Type B pancreatic cell (in vitro differentiated cells): ENCODE data around the gene PKP3. TPM values are rescaled to one million over a fixed set of nuclear protein-coding genes. Genes with fewer than 3 reads are reported as not detected.
"Not testable (repeated sequence)": the region's sequence is repeated elsewhere in the genome, so short reads cannot be mapped to it uniquely, and the experiment has no call there.

Experiments used
- DNase-seq: peaks from one replicate; pipeline ENCODE4 v3.0.0; 2021; ENCODE audit warnings: mixed read lengths; ENCODE audit not compliant: unreplicated experiment; ENCODE audit errors: extremely low spot score
- H3K27ac Mint-ChIP-seq: 2 replicates; pipeline ENCODE4 v1.8.0; 2021; ENCODE audit warnings: mild to moderate bottlenecking, mixed read lengths
- H3K27me3 Mint-ChIP-seq: 2 replicates; pipeline ENCODE4 v1.8.0; 2021; ENCODE audit warnings: mixed read lengths
- H3K36me3 Mint-ChIP-seq: 2 replicates; pipeline ENCODE4 v1.8.0; 2021; ENCODE audit warnings: mixed read lengths
- H3K4me1 Mint-ChIP-seq: one replicate; pipeline ENCODE4 v1.8.0; 2021; ENCODE audit warnings: mixed read lengths; ENCODE audit not compliant: unreplicated experiment
- H3K4me3 Mint-ChIP-seq: 2 replicates; pipeline ENCODE4 v1.8.0; 2021; ENCODE audit warnings: mild to moderate bottlenecking, mixed read lengths
- H3K9me3 Mint-ChIP-seq: 2 replicates; pipeline ENCODE4 v1.8.0; 2021; ENCODE audit warnings: mixed read lengths
- total RNA-seq: library from RNA; stranded (reverse); gene quantifications from 2 replicates; pipeline ENCODE4 v1.2.1, GENCODE V29; 2021; ENCODE audit warnings: low replicate concordance
- TF ChIP-seq, protein P1 (sequence below): fragments of 200-600 bp; sonication (generic); conservative IDR thresholded peaks from 2 replicates; pipeline ENCODE4 v1.5.0; 2021; ENCODE audit warnings: antibody characterized with exemption, mild to moderate bottlenecking

The PKP3 gene
- total RNA-seq, 1 donor from 2014 or later: 51.6 TPM

DNA sequence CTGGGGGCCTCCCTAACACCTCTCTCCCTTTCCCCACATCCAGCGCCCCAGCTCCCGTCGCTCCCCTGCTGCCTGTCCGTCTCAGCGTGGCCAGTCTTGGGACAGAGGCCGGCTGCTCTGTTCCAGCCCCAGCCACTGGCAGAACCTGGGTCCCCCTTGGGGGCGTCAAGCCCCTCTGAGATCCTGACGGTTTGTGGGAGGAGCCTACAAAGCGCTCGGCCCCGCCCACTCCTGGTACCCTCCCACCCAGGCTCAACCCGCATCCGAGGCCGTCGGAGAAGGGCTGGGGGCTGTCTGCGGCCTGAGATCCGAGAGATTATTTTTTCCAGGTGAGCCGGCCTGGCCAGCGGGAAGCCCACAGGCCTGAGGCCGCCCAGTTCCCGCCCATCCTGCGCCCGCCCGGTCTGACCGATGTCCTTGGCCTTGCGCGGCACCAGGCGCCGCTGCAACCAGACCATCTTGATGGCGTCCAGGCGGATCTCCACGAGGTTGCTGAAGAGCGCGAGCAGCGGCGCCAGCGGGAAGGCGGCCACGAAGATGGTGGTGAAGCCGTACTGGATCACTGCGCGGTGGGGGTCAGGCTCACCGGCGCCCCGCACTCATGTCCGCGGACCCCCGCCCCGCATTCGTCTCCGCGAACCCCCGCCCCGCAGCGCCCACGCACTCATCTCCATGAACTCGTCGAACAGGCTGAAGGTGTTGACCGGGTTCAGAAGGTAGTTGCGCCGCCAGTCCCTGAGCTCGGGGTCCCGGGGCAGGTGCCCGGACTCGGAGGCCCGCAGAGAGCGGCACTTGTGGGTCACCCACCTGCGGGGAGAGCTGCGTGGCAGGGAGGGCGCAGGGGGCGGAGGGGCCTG, 26.3 kb downstream of the PKP3 start:
- no peaks in the 10 kb centered on the region for H3K9me3 Mint-ChIP-seq
- peaks cover 8% of the 10 kb centered on the region for H3K4me1 Mint-ChIP-seq
- TF ChIP-seq, protein P1, sequence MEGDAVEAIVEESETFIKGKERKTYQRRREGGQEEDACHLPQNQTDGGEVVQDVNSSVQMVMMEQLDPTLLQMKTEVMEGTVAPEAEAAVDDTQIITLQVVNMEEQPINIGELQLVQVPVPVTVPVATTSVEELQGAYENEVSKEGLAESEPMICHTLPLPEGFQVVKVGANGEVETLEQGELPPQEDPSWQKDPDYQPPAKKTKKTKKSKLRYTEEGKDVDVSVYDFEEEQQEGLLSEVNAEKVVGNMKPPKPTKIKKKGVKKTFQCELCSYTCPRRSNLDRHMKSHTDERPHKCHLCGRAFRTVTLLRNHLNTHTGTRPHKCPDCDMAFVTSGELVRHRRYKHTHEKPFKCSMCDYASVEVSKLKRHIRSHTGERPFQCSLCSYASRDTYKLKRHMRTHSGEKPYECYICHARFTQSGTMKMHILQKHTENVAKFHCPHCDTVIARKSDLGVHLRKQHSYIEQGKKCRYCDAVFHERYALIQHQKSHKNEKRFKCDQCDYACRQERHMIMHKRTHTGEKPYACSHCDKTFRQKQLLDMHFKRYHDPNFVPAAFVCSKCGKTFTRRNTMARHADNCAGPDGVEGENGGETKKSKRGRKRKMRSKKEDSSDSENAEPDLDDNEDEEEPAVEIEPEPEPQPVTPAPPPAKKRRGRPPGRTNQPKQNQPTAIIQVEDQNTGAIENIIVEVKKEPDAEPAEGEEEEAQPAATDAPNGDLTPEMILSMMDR: no peak
- H3K27ac Mint-ChIP-seq: no peak overlapping the region
- no peak for DNase-seq
- no peaks in the 10 kb centered on the region for H3K36me3 Mint-ChIP-seq
- H3K27me3 Mint-ChIP-seq: peaks cover 37% of the 10 kb centered on the region
- no peak overlapping the region for H3K4me3 Mint-ChIP-seq

DNA sequence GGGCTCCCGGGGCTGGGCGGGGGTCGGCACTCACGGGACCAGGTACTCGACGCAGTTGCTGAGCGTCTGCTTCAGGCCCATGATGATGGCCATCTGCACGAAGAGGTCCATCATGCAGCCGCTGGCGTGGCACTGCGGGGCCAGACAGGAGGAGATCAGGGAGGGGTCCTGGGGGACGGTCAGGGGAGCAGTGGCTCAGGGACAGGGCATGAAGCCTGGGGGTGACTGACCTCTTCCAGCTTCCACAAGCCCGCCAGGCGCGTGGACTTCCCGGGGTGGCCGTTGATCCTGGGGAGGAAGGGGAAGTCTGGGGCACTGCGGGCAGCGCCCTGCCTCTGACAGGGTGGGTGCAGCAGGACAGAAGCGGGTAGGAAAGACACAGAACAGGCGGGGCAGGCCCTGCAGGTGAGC, 26.9 kb downstream of the PKP3 start:
- Mint-ChIP-seq H3K36me3 (no peaks in the 10 kb centered on the region), H3K4me1 (peaks cover 8% of the 10 kb centered on the region), H3K27ac (no peak overlapping the region), H3K27me3 (peaks cover 37% of the 10 kb centered on the region), H3K4me3 (no peak overlapping the region), H3K9me3 (no peaks in the 10 kb centered on the region)
- DNase-seq: no peak
- TF ChIP-seq, protein P1: no peak

DNA sequence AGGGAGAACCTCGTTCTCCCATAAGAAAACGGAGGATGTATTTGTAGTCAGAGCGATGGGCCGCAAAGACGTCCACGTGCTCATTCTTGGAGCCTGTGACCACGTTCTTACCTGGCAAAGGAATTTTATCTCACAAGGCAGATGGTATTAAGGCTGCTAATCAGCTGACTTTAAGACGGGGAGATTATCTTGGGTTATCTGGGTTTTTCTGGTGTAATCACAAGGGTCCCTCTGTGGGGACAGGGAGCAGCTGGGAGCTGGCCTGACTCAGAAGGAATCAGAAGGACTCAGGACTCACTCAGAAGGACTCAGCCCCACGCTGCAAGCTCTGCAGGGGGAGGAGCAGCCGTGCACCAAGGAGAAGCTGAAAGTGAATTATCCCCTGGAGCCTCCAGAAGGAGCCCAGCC, 28.2 kb downstream of the PKP3 start:
- no peak overlapping the region for H3K27ac Mint-ChIP-seq
- TF ChIP-seq, protein P1: no peak
- no peaks in the 10 kb centered on the region for H3K36me3 Mint-ChIP-seq
- no peak for DNase-seq
- peaks cover 34% of the 10 kb centered on the region for H3K27me3 Mint-ChIP-seq
- H3K9me3 Mint-ChIP-seq: no peaks in the 10 kb centered on the region
- peaks cover 4% of the 10 kb centered on the region for H3K4me1 Mint-ChIP-seq
- H3K4me3 Mint-ChIP-seq: no peak overlapping the region

DNA sequence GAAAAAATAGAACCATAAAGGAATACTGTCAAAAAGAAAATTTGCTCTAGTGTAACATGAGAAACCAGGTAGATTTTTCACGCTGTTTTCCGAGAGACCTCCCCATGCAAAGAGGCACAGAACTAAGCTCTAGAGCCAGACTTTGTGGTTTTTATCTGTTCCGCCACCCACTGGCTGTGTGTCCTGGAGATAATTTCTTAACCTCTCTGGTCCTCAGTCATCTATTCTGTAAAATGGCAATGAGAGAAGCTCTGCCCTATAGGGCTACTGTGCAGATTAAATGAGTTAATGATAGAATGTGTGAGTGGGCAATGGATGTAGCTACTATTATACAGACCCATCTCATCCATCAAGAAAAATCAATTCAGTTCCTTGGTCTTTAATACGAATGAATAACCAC, 30.2 kb downstream of the PKP3 start:
- TF ChIP-seq, protein P1: no peak
- H3K36me3 Mint-ChIP-seq: no peaks in the 10 kb centered on the region
- H3K9me3 Mint-ChIP-seq: no peaks in the 10 kb centered on the region
- no peak overlapping the region for H3K4me3 Mint-ChIP-seq
- no peak overlapping the region for H3K27ac Mint-ChIP-seq
- H3K4me1 Mint-ChIP-seq: no peaks in the 10 kb centered on the region
- H3K27me3 Mint-ChIP-seq: peaks cover 22% of the 10 kb centered on the region
- no peak for DNase-seq

DNA sequence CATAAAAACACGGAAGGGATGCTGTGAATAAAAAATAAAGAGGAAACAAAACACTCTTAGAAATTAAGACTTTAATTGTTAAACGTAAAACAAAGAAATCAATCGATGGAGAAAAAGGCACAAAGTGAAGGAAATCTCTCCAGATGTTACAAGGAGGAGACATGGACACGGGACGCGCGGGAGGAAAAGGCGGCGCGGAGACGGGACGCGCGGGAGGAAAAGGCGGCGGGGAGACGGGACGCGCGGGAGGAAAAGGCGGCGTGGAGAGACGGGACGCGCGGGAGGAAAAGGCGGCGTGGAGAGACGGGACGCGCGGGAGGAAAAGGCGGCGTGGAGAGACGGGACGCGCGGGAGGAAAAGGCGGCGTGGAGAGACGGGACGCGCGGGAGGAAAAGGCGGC, 30.8 kb downstream of the PKP3 start:
- not testable (repeated sequence) for H3K4me3 Mint-ChIP-seq, H3K9me3 Mint-ChIP-seq, H3K4me1 Mint-ChIP-seq, H3K27ac Mint-ChIP-seq, DNase-seq, H3K36me3 Mint-ChIP-seq
- H3K27me3 Mint-ChIP-seq: peaks cover 22% of the 10 kb centered on the region

DNA sequence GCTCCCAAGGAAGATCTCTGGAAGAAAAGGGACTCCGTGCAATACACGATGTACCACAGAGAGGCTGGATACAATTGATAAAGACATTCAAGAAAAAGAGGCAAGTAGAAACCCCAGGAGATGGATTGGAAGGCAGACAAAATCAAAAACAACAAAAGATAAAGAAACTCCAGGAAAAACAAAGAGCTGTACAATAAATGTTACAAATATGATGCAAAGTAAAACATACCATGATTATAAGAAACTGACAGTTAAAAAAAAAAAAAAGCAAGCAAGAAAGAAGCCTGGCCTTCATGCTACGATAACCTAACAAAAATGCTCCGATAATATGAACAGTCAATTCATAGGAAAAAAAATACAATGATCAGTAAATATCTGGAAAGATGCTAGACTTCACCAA, 31.3 kb downstream of the PKP3 start:
- TF ChIP-seq, protein P1: no peak
- no peaks in the 10 kb centered on the region for H3K9me3 Mint-ChIP-seq
- H3K27ac Mint-ChIP-seq: no peak overlapping the region
- H3K27me3 Mint-ChIP-seq: peaks cover 22% of the 10 kb centered on the region
- no peak for DNase-seq
- no peaks in the 10 kb centered on the region for H3K4me1 Mint-ChIP-seq
- H3K4me3 Mint-ChIP-seq: no peak overlapping the region
- no peaks in the 10 kb centered on the region for H3K36me3 Mint-ChIP-seq
